Glutamatergic neuron (in vitro differentiated cells): Measurements from ENCODE around the gene HPS3. TPM values are rescaled to one million over a fixed set of nuclear protein-coding genes. Genes with fewer than 3 reads are reported as not detected.
"Not testable (repeated sequence)": the region's sequence is repeated elsewhere in the genome, so short reads cannot be mapped to it uniquely, and the experiment has no call there.

Experiments
- DNase-seq: peaks from one replicate; pipeline ENCODE4 v3.0.0; 2022
- H3K27ac Mint-ChIP-seq: one replicate; pipeline ENCODE4 v1.8.0; 2020; ENCODE audit warnings: mild to moderate bottlenecking, mixed read lengths, inconsistent platforms; ENCODE audit not compliant: unreplicated experiment
- H3K27me3 Mint-ChIP-seq: one replicate; pipeline ENCODE4 v1.8.0; 2020; ENCODE audit warnings: mild to moderate bottlenecking, moderate library complexity, mixed read lengths, inconsistent platforms; ENCODE audit not compliant: unreplicated experiment
- H3K36me3 Mint-ChIP-seq: one replicate; pipeline ENCODE4 v1.8.0; 2020; ENCODE audit warnings: mild to moderate bottlenecking, mixed read lengths, inconsistent platforms; ENCODE audit not compliant: unreplicated experiment
- H3K4me1 Mint-ChIP-seq: one replicate; pipeline ENCODE4 v1.8.0; 2020; ENCODE audit warnings: mild to moderate bottlenecking, low read depth, mixed read lengths, inconsistent platforms; ENCODE audit not compliant: unreplicated experiment
- H3K4me3 Mint-ChIP-seq: one replicate; pipeline ENCODE4 v1.8.0; 2020; ENCODE audit warnings: mild to moderate bottlenecking, mixed read lengths, inconsistent platforms; ENCODE audit not compliant: unreplicated experiment
- H3K9me3 Mint-ChIP-seq: one replicate; pipeline ENCODE4 v1.8.0; 2020; ENCODE audit warnings: mild to moderate bottlenecking, moderate library complexity, mixed read lengths, inconsistent platforms; ENCODE audit not compliant: unreplicated experiment
- total RNA-seq: library from RNA; stranded (reverse); fragmentation: NEBNext Ultra II Directional; extraction: Animal tissue kit (Norgen Biotek cat#: 25700); gene quantifications from one replicate; pipeline ENCODE4 v1.2.1, GENCODE V29; 2021; ENCODE audit not compliant: unreplicated experiment
- TF ChIP-seq, protein P1 (sequence below): fragments of 200-600 bp; sonication (generic); IDR thresholded peaks from one replicate; pipeline ENCODE4 v1.5.0; 2021; ENCODE audit not compliant: partially characterized antibody, unreplicated experiment

The HPS3 gene
- total RNA-seq, 1 donor from 2014 or later: 12.1 TPM

DNA sequence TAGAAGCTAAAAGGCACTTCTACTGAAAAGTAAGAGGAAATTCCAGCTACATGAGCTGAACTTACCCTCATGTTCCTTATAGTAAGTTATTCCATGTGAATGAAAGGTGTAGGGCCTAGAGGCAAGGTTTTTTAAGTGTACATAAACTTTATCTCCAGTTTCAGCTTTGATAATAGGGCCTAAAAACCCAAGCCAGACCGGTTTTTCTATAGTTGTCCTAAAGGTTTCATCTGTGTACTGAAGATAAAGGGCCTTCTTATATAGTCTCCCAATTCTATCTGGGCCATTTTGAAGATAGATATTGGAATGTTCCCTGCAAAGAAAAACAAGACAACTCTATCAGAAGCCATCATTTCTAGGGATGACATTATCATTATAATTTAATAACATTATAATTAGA lies 82.9 kb downstream of the HPS3 start:
- H3K4me3 Mint-ChIP-seq: no peak overlapping the region

DNA sequence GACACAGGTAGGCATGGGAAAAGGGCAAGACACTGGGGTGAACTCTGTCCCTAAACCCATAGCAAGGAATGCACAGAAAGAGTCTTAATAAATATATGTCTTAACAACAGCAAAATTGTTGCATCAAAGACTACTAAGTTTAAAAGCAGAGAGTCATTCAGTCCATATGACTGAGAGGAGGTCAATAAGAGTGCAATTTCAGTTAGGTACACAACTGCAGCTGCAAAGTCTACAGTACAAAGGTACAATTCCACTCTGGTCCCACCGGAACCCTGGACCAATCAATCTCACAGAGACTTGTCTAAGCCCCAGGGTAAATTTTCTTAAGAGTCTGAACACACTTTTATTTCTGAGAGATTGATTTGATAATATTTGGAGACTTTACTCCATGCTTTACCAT lies 85.3 kb downstream of the HPS3 start:
- TF ChIP-seq, protein P1, sequence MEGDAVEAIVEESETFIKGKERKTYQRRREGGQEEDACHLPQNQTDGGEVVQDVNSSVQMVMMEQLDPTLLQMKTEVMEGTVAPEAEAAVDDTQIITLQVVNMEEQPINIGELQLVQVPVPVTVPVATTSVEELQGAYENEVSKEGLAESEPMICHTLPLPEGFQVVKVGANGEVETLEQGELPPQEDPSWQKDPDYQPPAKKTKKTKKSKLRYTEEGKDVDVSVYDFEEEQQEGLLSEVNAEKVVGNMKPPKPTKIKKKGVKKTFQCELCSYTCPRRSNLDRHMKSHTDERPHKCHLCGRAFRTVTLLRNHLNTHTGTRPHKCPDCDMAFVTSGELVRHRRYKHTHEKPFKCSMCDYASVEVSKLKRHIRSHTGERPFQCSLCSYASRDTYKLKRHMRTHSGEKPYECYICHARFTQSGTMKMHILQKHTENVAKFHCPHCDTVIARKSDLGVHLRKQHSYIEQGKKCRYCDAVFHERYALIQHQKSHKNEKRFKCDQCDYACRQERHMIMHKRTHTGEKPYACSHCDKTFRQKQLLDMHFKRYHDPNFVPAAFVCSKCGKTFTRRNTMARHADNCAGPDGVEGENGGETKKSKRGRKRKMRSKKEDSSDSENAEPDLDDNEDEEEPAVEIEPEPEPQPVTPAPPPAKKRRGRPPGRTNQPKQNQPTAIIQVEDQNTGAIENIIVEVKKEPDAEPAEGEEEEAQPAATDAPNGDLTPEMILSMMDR: no peak
- Mint-ChIP-seq H3K9me3 (no peaks in the 10 kb centered on the region), H3K4me1 (no peaks in the 10 kb centered on the region), H3K36me3 (no peaks in the 10 kb centered on the region), H3K27me3 (peaks cover 2% of the 10 kb centered on the region), H3K4me3 (no peak overlapping the region), H3K27ac (no peak overlapping the region)
- no peak for DNase-seq

More for the DNA sequence above, 82.9 kb downstream of the HPS3 start:
- Mint-ChIP-seq H3K36me3 (no peaks in the 10 kb centered on the region), H3K4me1 (no peaks in the 10 kb centered on the region), H3K27me3 (peaks cover 2% of the 10 kb centered on the region), H3K27ac (no peak overlapping the region), H3K9me3 (no peaks in the 10 kb centered on the region)
- TF ChIP-seq, protein P1: no peak
- DNase-seq: no peak

DNA sequence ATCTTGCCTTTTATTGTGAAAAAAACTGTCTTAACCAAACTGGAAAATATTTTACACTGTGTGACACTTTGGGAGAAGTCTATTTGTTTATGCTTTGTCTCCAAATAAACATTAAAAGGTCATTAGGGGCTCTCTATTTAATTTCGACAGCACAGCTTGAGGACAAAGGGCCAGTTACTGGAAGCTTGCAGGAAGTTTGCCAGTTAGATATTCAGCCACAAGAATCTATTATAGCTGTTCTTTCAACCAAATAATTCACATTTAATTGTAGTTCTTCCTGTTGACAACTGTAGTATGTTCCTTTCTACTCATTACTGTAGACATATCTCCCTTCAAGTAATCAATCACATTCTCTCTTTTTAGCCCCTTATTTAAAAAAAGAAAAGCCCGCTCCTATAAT lies 86.1 kb downstream of the HPS3 start:
- H3K27me3 Mint-ChIP-seq: peaks cover 2% of the 10 kb centered on the region
- H3K4me3 Mint-ChIP-seq: no peak overlapping the region
- H3K9me3 Mint-ChIP-seq: no peaks in the 10 kb centered on the region
- no peak overlapping the region for H3K27ac Mint-ChIP-seq
- TF ChIP-seq, protein P1: no peak
- no peaks in the 10 kb centered on the region for H3K36me3 Mint-ChIP-seq
- H3K4me1 Mint-ChIP-seq: no peaks in the 10 kb centered on the region
- no peak for DNase-seq

DNA sequence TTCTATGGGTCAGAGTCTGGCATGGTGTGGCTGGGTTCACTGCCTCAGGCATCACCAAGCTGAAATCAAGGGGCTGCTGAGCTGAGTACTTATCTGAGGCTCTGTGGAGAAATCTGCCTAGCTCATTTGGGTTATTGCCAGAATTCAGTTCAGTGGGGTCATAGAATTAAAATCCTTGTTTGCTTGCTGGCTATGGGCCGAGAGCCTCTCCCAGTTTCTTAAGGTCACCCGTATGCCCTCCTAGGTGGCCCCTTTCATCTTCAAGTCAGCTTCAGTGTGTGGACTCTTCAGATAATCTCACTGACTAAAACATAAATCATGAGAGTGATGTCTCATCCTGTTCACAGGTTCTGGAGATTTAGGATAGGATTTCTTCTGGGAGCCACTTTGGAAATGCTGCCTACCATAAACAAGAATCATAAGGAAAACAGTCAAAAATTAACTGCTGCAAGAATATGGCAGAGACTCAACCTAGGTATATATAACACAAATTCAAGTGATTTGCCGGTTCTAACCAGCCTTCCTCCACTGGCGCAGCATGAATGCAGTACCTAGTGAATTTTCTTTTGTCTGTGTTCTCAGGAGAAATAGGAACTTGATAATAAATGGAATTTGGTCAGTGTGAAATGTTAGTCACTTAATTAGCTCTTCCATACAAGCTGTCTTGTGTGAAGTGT lies 86.9 kb downstream of the HPS3 start:
- no peaks in the 10 kb centered on the region for H3K9me3 Mint-ChIP-seq
- H3K4me3 Mint-ChIP-seq: no peak overlapping the region
- no peaks in the 10 kb centered on the region for H3K36me3 Mint-ChIP-seq
- TF ChIP-seq, protein P1: no peak
- H3K27me3 Mint-ChIP-seq: peaks cover 2% of the 10 kb centered on the region
- DNase-seq: no peak
- H3K27ac Mint-ChIP-seq: no peak overlapping the region
- H3K4me1 Mint-ChIP-seq: no peaks in the 10 kb centered on the region

DNA sequence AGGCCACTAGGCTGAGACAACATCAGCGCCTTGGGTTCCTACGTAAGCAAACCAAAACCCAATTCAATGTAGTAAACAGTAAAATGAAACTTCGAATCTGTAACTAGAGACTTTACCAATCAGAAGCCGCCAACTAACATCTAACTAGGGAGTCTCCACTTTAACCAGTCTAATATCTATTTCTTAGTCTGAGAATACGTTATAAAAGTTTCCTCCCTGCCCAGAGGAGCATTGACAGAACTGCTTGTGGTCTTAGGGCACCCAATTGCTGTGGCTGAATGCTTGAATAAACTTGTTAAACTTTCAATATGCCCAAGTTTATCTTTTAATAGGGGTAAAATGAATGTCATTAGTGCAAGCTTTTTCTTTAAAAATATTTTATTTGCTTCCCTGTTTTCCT lies 87.9 kb downstream of the HPS3 start:
- Mint-ChIP-seq H3K4me3 (no peak overlapping the region), H3K27me3 (peaks cover 2% of the 10 kb centered on the region), H3K36me3 (no peaks in the 10 kb centered on the region), H3K9me3 (no peaks in the 10 kb centered on the region), H3K27ac (no peak overlapping the region), H3K4me1 (no peaks in the 10 kb centered on the region)
- no peak for DNase-seq
- TF ChIP-seq, protein P1: no peak

DNA sequence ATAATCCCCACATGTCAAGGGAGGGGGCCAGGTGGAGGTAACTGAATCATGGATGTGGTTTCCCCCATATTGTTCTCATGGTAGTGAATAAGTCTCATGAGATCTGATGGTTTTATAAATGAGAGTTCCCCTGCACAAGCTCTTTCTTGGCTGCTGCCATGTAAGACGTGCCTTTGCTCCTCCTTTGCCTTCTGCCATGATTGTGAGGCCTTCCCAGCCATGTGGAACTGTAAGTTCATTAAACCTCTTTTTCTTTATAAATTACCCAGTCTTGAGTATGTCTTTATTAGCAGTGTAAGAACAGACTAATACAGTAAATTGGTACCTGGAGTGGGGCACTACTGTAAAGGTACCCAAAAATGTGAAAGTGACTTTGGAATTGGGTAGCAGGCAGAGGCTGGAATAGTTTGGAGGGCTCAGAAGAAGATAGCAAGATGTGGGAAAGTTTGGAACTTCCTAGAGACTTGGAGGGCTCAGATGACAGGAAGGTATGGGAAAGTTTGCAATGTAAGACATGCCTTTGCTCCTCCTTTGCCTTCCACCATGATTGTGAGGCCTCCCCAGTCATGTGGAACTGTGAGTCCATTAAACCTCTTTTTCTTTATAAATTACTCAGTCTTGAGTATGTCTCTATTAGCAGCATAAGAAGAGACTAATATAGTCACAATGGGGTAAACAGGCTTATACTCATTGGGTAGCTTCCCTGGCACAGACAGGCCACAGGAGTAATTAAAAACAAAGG lies 90.1 kb downstream of the HPS3 start:
- H3K27ac Mint-ChIP-seq, H3K4me3 Mint-ChIP-seq, H3K9me3 Mint-ChIP-seq, DNase-seq, H3K27me3 Mint-ChIP-seq, H3K36me3 Mint-ChIP-seq, H3K4me1 Mint-ChIP-seq: not testable (repeated sequence)
